ENCODE data around the gene SEC22A. TPM values are rescaled to one million over a fixed set of nuclear protein-coding genes. Genes with fewer than 3 reads are reported as not detected.

Gene SEC22A
- total and polyA plus RNA-seq, 2 of the 13 experiments (the other 11 are each of a cell fraction or from before 2014, with no cell fraction given) = 14.1 to 17.3 TPM

DNA sequence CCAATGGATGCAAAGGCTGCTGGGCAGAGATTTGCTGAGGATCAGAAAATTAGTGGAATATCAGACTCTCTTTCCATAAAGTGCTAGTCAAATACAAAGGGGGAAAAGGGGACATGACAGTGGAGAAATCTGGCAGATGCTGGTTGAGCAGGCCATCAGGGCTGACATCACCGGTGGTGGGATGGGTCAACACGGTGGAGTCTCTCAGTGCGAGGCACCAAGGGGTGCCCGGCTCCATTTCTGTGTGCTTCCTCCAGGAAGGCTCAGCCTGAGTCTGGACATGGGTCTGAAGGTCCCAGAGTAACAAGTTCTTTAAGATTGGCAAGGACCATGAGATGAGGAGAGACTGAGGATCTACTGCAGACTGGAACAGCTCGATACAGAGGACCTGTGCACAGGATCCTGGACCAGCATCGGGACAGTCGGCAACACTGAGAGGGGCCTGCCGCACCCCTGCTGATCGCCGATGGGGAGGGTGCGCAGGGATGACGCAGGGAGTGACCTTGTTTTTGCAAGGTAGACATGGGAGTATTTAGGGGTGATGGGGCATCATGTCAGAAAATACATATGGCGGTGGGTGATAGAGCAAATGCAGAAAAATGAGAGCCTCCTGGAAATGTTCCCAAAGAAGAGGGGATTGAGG is 92.7 kb downstream of the SEC22A start:
- intact Hi-C loops (cut with micrococcal nuclease; ENCODE audit: unreplicated experiment) (no loop called here), in situ Hi-C loops (cut with HindIII; ENCODE audit: extremely low pct_ligation_motif_present, low pct_unique_long_range_greater_than_20kb) (no loop called here)
- FAIRE-seq (no peak), DNase-seq (ENCODE audit: low spot score) (no peak), ATAC-seq (no peak)
- Histone ChIP-seq H3K27me3 (ENCODE audit: control insufficient read depth in 1 of 2, insufficient read depth in 2 of 2, low read length in 2 of 2) (peaks cover 3 to 32% of the 10 kb centered on the region in 2 experiments; a peak in 3 of 5 replicates), H3K9me3 (ENCODE audit: low read length) (no peaks in the 10 kb centered on the region), H3K79me2 (ENCODE audit: insufficient read depth, low read length) (no peaks in the 10 kb centered on the region), H3K27ac (ENCODE audit: extremely low read length, insufficient read depth, low read length) (no peak overlapping the region), H4K20me1 (ENCODE audit: insufficient read depth, low read length) (no peaks in the 10 kb centered on the region), H3K9ac (ENCODE audit: insufficient read depth, low read depth, low read length) (no peak overlapping the region), H3K4me3 (replicated peaks in 1 of 3; ENCODE audit: insufficient read depth in 1 of 3, low read depth in 2 of 3, low read length in 3 of 3) (no peak overlapping the region), H2AFZ (ENCODE audit: low read length) (no peak overlapping the region), H3K36me3 (replicated peaks in 1 of 2; ENCODE audit: control insufficient read depth in 1 of 2, insufficient read depth in 2 of 2, low read length in 2 of 2) (no peaks in the 10 kb centered on the region), H3K4me1 (ENCODE audit: insufficient read depth, low read length) (no peaks in the 10 kb centered on the region), H3K4me2 (ENCODE audit: low read depth, low read length) (no peak overlapping the region)
- TF ChIP-seq, protein P1, sequence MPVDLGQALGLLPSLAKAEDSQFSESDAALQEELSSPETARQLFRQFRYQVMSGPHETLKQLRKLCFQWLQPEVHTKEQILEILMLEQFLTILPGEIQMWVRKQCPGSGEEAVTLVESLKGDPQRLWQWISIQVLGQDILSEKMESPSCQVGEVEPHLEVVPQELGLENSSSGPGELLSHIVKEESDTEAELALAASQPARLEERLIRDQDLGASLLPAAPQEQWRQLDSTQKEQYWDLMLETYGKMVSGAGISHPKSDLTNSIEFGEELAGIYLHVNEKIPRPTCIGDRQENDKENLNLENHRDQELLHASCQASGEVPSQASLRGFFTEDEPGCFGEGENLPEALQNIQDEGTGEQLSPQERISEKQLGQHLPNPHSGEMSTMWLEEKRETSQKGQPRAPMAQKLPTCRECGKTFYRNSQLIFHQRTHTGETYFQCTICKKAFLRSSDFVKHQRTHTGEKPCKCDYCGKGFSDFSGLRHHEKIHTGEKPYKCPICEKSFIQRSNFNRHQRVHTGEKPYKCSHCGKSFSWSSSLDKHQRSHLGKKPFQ (CRISPR knock-in tag; IDR thresholded peaks at IDR 0.05; ENCODE audit: insufficient replicate concordance) = no peak
- TF ChIP-seq MYC (CRISPR knock-in tag; IDR thresholded peaks at IDR 0.05; ENCODE audit: borderline replicate concordance) (no peak), NR2F6 (IDR thresholded peaks at IDR 0.05) (no peak), NR2F6 (CRISPR knock-in tag; IDR thresholded peaks at IDR 0.05) (no peak), HNF4G (IDR thresholded peaks at IDR 0.05; ENCODE audit: borderline replicate concordance, low read depth, low read length) (no peak), HNF4G (CRISPR knock-in tag; IDR thresholded peaks at IDR 0.05; ENCODE audit: borderline replicate concordance, low read depth) (no peak), POLR2AphosphoS5 (IDR thresholded peaks at IDR 0.05; ENCODE audit: low read depth, low read length) (no peak), HDAC2 (CRISPR knock-in tag; IDR thresholded peaks at IDR 0.05) (no peak)
- TF ChIP-seq, protein P2, sequence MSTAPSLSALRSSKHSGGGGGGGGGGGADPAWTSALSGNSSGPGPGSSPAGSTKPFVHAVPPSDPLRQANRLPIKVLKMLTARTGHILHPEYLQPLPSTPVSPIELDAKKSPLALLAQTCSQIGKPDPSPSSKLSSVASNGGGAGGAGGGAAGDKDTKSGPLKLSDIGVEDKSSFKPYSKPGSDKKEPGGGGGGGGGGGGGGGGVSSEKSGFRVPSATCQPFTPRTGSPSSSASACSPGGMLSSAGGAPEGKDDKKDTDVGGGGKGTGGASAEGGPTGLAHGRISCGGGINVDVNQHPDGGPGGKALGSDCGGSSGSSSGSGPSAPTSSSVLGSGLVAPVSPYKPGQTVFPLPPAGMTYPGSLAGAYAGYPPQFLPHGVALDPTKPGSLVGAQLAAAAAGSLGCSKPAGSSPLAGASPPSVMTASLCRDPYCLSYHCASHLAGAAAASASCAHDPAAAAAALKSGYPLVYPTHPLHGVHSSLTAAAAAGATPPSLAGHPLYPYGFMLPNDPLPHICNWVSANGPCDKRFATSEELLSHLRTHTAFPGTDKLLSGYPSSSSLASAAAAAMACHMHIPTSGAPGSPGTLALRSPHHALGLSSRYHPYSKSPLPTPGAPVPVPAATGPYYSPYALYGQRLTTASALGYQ (CRISPR knock-in tag; IDR thresholded peaks at IDR 0.05) = no peak
- TF ChIP-seq, protein P3, sequence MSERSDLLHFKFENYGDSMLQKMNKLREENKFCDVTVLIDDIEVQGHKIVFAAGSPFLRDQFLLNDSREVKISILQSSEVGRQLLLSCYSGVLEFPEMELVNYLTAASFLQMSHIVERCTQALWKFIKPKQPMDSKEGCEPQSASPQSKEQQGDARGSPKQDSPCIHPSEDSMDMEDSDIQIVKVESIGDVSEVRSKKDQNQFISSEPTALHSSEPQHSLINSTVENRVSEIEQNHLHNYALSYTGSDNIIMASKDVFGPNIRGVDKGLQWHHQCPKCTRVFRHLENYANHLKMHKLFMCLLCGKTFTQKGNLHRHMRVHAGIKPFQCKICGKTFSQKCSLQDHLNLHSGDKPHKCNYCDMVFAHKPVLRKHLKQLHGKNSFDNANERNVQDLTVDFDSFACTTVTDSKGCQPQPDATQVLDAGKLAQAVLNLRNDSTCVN (CRISPR knock-in tag; IDR thresholded peaks at IDR 0.05; ENCODE audit: borderline replicate concordance) = no peak
- TF ChIP-seq, protein P4, sequence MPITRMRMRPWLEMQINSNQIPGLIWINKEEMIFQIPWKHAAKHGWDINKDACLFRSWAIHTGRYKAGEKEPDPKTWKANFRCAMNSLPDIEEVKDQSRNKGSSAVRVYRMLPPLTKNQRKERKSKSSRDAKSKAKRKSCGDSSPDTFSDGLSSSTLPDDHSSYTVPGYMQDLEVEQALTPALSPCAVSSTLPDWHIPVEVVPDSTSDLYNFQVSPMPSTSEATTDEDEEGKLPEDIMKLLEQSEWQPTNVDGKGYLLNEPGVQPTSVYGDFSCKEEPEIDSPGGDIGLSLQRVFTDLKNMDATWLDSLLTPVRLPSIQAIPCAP (CRISPR knock-in tag; IDR thresholded peaks at IDR 0.05; ENCODE audit: low read depth) = no peak
- 58% methylated on average over 13 of the region's 13 CpGs for WGBS (ENCODE audit: low lambda C conversion rate)
- ChIA-PET POLR2A (no interaction called here), CTCF (ENCODE audit: low intra/inter-chr PET ratio, low total read pairs) (no interaction called here)
- no TSS peak for BruUV-seq (replicated peaks)
